OCI-LY7 (cell line): ENCODE results near the gene MEF2A.

Experiments
- CTCF ChIP-seq: fragments of 200-600 bp; sonication (generic); conservative IDR thresholded peaks from 2 replicates; pipeline ENCODE4 v1.5.1; 2014; ENCODE audit warnings: mild to moderate bottlenecking, antibody characterized with exemption, low read length, moderate library complexity, mixed read lengths
- EZH2phosphoT487 ChIP-seq: fragments of 200-600 bp; sonication (generic); IDR thresholded peaks from 2 replicates; pipeline ENCODE4 v1.6.1; 2018; ENCODE audit warnings: low read depth, borderline replicate concordance, mild to moderate bottlenecking, mixed run types, antibody characterized with exemption, low read length, moderate library complexity, mixed read lengths

- TF ChIP-seq EZH2phosphoT487: no peak
- no peak for TF ChIP-seq CTCF
Measured at GRCh38 chr15:99633655-99634054, 67.9 kb downstream of the MEF2A start.
